ENCODE measurements around the gene BLTP2.

Gene BLTP2

GRCh38 chr17:28598799-28599310 lies 46.1 kb downstream of the BLTP2 start, which contains the start of gene SPAG5:
SPAG5 (minus strand) TSS chr17:28599025; CDS start chr17:28598946, 79 bp downstream.
- peak; percentile 90 for DNase-seq (ENCODE audit: low spot score)

GRCh38 chr17:28598389-28598788 lies 46.6 kb downstream of the BLTP2 start:
- no peak for DNase-seq (ENCODE audit: low spot score)

- DNase-seq (ENCODE audit: low spot score) = no peak
Observed at GRCh38 chr17:28597606-28598383, 47.2 kb downstream of the BLTP2 start.
